Kidney (tissue), 14 donors: ENCODE measurements around the gene C1orf141. TPM values are rescaled to one million over a fixed set of nuclear protein-coding genes. Genes with fewer than 3 reads are reported as not detected.

Experiments
- DNase-seq, 5 donors: peaks; one replicate each; pipeline ENCODE4 v3.0.0-alpha.2; 2013 to 2020
- FAIRE-seq: peaks from 2 replicates; lab custom pipeline; 2012; peaks lifted over from hg19 to GRCh38; lab: Jason Lieb, UNC
- H3K27ac ChIP-seq, 2 donors: one replicate each; pipeline ENCODE4 v1.7.0; 2013; ENCODE audit warnings: low read depth in 2 of 2, low read length in 2 of 2, inconsistent platforms in 1 of 2
- H3K27me3 ChIP-seq: one replicate; pipeline ENCODE4 v1.7.1; 2013; ENCODE audit warnings: low read length, inconsistent platforms; ENCODE audit not compliant: control insufficient read depth, insufficient read depth
- H3K36me3 ChIP-seq, 3 donors: one replicate each; pipeline versions ENCODE4 v1.7.0 to v1.7.1; 2013; ENCODE audit warnings: low read length in 3 of 3, control low read depth in 1 of 3, inconsistent platforms in 1 of 3; ENCODE audit not compliant: insufficient read depth in 3 of 3, control insufficient read depth in 2 of 3
- H3K4me1 ChIP-seq, 3 donors: one replicate each; pipeline versions ENCODE4 v1.7.0 to v1.7.1; 2013; ENCODE audit warnings: low read length in 3 of 3, inconsistent platforms in 1 of 3, low read depth in 1 of 3; ENCODE audit not compliant: control insufficient read depth in 2 of 3, insufficient read depth in 2 of 3
- H3K4me3 ChIP-seq, 3 donors: one replicate each; pipeline versions ENCODE4 v1.7.0 to v1.8.1; 2013; ENCODE audit warnings: low read length in 3 of 3, control low read depth in 1 of 3, inconsistent platforms in 1 of 3
- H3K9ac ChIP-seq, 3 donors: one replicate each; pipeline versions ENCODE4 v1.7.0 to v1.7.1; 2013; ENCODE audit warnings: low read length in 3 of 3, control low read depth in 1 of 3, inconsistent platforms in 1 of 3
- H3K9me3 ChIP-seq, 3 donors: one replicate each; pipeline versions ENCODE4 v1.7.0 to v1.7.1; 2013; ENCODE audit warnings: low read length in 3 of 3, control low read depth in 1 of 3, inconsistent platforms in 1 of 3; ENCODE audit not compliant: control insufficient read depth in 2 of 3, insufficient read depth in 1 of 3
- CTCF ChIP-seq: IDR thresholded peaks from 3 replicates; pipeline ENCODE4 v1.5.1; 2012; ENCODE audit warnings: mild to moderate bottlenecking, moderate library complexity, borderline replicate concordance; ENCODE audit not compliant: insufficient read depth; ENCODE audit errors: extremely low read depth
- intact Hi-C: fragments of 100-400 bp; cut with DNase I; formaldehyde crosslinking; loops from one replicate; pipeline ENCODE4 v1.11.1; 2022
- polyA plus RNA-seq: library from polyadenylated mRNA; stranded (reverse); fragments of 350-450 nt; fragmentation: Illumina TruSeq; extraction: RNeasy Lipid Tissue Mini Kit (QIAGEN cat#74804); gene quantifications from one replicate; pipeline ENCODE4 v1.2.3, GENCODE V29; 2014; ENCODE audit warnings: low read depth, low replicate concordance; ENCODE audit not compliant: insufficient read depth
- total RNA-seq: library from RNA; stranded (reverse); fragmentation: NEBNext Ultra II Directional; extraction: Animal tissue kit (Norgen Biotek cat#: 25700); gene quantifications from one replicate; pipeline ENCODE4 v1.2.1, GENCODE V29; 2021
- donor health status: control.
- donor health status: control.
- donor health status: control.
- donor health status: control.
- donor health status: control.
- donor health status: DM: yes; HTN: yes; CAD: no.
- donor health status: Normal renal cell carcinoma (clear cell type).

The C1orf141 gene
- total and polyA plus RNA-seq, 2 donors from 2014 or later = not detected

GRCh38 chr1:67173988-67174387 lies 39.2 kb upstream of the C1orf141 start:
- no peak overlapping the region for H3K27ac ChIP-seq
- TF ChIP-seq CTCF = no peak
- no peak overlapping the region for H3K4me3 ChIP-seq
- H3K27me3 ChIP-seq = no peaks in the 10 kb centered on the region
- DNase-seq (no peak), FAIRE-seq (no peak)
- H3K4me1 ChIP-seq = no peaks in the 10 kb centered on the region
- no peaks in the 10 kb centered on the region for H3K36me3 ChIP-seq
- no peaks in the 10 kb centered on the region for H3K9me3 ChIP-seq
- intact Hi-C loops = no loop called here
- H3K9ac ChIP-seq = no peak overlapping the region

- H3K9me3 ChIP-seq = no peaks in the 10 kb centered on the region
- TF ChIP-seq CTCF = no peak
- H3K27ac ChIP-seq = no peak overlapping the region
- H3K4me1 ChIP-seq = no peaks in the 10 kb centered on the region
- H3K27me3 ChIP-seq = no peaks in the 10 kb centered on the region
- no peak for DNase-seq
- intact Hi-C loops = no loop called here
- no peak overlapping the region for H3K9ac ChIP-seq
- no peak overlapping the region for H3K4me3 ChIP-seq
- H3K36me3 ChIP-seq = no peaks in the 10 kb centered on the region
- FAIRE-seq = no peak
These were observed 37.2 kb upstream of the C1orf141 start for GRCh38 chr1:67171978-67172377.

- Histone ChIP-seq H3K27ac (no peak overlapping the region), H3K4me1 (no peaks in the 10 kb centered on the region), H3K27me3 (no peaks in the 10 kb centered on the region), H3K4me3 (no peak overlapping the region), H3K9ac (no peak overlapping the region), H3K36me3 (no peaks in the 10 kb centered on the region), H3K9me3 (no peaks in the 10 kb centered on the region)
- FAIRE-seq = no peak
- intact Hi-C loops = no loop called here
- no peak for TF ChIP-seq CTCF
- DNase-seq = no peak
These were observed 36.8 kb upstream of the C1orf141 start for GRCh38 chr1:67171574-67171955.

- FAIRE-seq = no peak
- TF ChIP-seq CTCF = no peak
These were observed 36.2 kb upstream of the C1orf141 start for GRCh38 chr1:67170751-67171573.

More at GRCh38 chr1:67170751-67171573, 36.2 kb upstream of the C1orf141 start:
- intact Hi-C loops = no loop called here
- Histone ChIP-seq H3K4me3 (no peak overlapping the region), H3K9ac (no peak overlapping the region), H3K27me3 (no peaks in the 10 kb centered on the region), H3K4me1 (no peaks in the 10 kb centered on the region), H3K36me3 (no peaks in the 10 kb centered on the region), H3K9me3 (no peaks in the 10 kb centered on the region), H3K27ac (no peak overlapping the region)
- DNase-seq = no peak
